Activated CD4-positive, CD25-positive, alpha-beta regulatory T cell (primary cell): ENCODE results near the gene IFITM2.
"Not testable (repeated sequence)": the region's sequence is repeated elsewhere in the genome, so short reads cannot be mapped to it uniquely, and the experiment has no call there.

ENCODE experiments used
- DNase-seq, 4 experiments: peaks; one replicate each; lab custom pipeline; 2025; lab: John Stamatoyannopoulos, UW

Gene IFITM2

GRCh38 chr11:308740-309665 lies 1.4 kb downstream of the IFITM2 start:
- not testable (repeated sequence) for DNase-seq

DNA sequence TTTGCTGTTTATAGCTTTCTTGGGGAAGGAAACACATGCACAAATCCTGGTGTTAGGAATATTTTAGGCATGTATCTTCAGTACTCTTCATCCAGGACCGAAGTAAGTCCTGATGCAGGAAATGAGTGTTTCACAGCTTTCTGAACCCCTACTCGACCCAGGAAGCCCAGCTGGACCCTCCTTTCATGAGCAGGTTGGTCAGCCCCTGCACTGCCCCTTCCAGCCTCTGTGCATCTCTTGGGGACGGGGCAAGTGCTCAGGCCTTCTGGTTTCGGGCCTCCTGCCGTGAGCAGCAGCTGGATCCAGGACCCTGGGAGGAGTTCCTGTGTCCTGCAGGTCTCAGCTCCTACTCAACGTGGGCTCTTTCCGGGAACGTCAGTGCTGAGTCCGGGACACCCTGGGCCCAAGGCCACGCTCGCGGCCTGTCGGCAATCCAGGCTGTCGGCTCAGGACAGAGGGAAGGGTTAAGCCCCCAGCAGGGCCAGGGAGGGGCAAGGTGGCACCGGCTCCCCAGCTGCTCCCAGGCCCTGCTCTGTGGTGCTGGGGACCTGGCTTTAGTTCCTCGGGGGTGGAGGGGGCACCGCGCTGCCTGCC lies 2.5 kb downstream of the IFITM2 start:
- not testable (repeated sequence) for DNase-seq

DNA sequence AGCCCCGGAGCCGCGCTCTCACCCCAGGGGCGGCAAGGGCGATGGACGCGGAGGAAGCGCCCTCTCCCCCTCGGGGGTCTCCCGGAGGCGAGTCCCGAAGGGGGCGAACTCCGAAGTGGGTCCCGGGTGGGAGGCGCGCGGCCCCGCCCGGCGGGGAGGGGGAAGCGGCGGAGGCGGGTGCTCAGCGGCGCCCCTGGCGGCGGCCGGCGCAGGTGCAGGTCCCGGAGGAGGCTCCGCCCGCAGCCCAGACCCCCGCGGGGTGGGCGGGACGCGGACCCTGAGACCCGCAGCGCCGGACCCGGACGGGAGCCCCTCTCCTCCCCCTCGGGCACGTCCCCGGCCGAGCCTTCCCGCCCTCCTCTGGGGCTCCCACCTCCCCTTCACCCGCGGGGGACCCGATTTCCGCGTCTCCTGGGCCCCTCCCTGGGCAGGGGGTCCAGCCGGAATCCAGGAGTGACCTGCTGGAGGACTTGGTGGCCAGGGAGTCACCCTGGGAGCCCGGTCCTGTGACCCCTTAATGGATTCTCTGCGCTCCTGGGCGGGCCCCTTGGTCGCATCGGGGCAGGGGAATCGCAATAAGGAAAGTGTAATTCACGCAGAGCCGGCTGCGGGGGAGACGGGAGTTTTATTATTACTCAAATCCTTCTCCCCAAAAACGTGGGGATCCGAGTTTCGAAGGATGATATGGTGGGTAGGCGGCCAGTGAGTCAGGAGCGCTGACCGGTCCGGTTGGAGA lies 3.6 kb downstream of the IFITM2 start:
- not testable (repeated sequence) for DNase-seq

GRCh38 chr11:312092-312816 lies 4.6 kb downstream of the IFITM2 start:
- DNase-seq = no peak

GRCh38 chr11:313304-313786 lies 5.7 kb downstream of the IFITM2 start:
- no peak for DNase-seq

GRCh38 chr11:313787-314553 lies 6.4 kb downstream of the IFITM2 start, which contains the start of gene IFITM1:
Gene IFITM1, plus strand, starts transcription at chr11:314040. Its CDS starts 131 bp downstream, at chr11:314171.
- DNase-seq = peak in 2 of 4 experiments; percentile 55 to 57

- not testable (repeated sequence) for DNase-seq
These were observed 6.9 kb downstream of the IFITM2 start for GRCh38 chr11:314554-314875.

DNA sequence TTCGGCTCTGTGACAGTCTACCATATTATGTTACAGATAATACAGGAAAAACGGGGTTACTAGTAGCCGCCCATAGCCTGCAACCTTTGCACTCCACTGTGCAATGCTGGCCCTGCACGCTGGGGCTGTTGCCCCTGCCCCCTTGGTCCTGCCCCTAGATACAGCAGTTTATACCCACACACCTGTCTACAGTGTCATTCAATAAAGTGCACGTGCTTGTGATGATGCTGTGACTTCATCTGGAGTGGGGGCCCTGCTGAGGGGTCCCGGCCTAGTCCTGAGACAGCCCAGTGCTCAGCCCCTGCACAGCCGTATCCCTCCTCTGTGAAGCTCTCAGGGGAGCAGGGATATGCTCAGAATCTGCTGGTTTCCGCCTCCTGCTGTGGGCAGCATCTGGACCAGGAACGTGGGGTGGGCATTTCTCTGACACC lies 7.5 kb downstream of the IFITM2 start:
- no peak for DNase-seq

DNA sequence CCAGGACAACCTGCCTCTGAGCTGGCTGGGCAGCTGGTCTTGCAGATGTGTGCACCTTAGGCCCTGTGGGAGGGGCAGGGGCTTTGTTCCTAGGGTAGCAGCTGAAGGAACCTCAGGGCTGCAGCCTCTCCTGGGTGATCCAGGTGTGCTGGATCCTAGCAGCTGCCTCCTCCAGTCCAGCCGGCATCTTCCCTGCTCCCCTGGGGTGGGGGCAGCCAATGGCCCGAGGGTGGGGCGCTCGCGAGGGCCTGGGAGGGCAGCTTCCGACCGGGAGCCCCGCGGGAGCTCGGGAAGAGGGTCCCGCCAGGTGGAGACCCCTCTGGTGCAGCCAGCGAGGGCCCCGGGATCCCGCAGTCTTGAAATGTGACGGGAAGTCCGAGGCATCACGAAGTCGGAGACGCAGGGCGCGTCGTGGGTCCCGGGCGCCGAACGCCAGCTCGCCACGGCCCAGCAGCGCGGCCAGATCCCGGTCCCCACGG lies 7.9 kb downstream of the IFITM2 start:
- no peak for DNase-seq

DNA sequence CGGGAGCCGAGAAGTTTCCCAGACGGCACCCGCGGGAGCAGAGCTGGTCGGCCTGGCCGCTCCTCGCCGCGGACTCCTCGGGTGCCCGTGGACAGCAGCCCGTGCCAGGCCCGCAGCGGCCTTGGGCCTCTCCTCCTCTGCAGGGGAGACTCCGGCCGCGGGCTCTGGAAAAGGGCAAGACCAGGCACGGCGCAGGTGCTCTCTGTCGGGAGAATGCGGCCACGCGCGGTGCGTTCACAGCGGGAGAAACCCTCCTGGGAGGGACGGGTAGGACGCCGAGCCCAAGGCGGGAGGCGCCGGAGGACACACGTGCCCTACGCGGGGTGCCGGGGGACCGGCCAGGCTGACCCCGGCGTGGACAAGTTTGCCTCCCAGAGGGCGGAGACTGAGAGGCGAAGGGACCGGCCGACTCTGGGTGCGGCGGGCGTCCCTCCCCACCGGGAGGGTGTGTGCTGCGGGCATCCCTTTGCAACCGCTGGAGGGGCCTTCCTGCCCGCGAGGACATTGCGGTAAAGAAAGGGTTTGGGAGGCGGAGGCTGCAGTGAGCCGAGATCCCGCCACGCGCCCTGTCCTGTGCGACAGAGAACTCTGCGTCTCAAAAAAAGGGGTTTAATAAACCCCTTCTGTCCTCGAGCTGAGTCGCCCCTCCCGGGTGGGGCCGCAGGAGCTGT lies 8.6 kb downstream of the IFITM2 start:
- DNase-seq = no peak

DNA sequence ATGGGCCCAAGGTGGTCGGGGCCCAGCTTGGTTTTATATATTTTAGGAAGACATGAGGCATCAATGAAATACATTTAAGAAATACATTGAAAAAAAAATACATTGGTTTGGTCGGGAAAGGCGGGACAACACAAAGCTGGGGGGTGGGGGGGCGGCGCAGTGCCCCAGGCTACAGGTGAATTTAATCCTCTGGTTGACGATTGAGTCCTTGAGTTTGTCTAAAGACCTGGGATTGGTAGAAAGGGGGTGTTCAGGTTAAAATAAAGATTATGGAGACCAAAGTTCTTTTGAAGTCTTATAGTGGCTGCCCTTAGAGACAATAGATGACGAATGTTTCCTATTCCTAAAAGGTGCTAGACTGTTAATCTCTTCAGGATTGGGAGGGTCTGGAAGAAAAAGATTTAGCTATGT lies 9.3 kb downstream of the IFITM2 start:
- no peak for DNase-seq

DNA sequence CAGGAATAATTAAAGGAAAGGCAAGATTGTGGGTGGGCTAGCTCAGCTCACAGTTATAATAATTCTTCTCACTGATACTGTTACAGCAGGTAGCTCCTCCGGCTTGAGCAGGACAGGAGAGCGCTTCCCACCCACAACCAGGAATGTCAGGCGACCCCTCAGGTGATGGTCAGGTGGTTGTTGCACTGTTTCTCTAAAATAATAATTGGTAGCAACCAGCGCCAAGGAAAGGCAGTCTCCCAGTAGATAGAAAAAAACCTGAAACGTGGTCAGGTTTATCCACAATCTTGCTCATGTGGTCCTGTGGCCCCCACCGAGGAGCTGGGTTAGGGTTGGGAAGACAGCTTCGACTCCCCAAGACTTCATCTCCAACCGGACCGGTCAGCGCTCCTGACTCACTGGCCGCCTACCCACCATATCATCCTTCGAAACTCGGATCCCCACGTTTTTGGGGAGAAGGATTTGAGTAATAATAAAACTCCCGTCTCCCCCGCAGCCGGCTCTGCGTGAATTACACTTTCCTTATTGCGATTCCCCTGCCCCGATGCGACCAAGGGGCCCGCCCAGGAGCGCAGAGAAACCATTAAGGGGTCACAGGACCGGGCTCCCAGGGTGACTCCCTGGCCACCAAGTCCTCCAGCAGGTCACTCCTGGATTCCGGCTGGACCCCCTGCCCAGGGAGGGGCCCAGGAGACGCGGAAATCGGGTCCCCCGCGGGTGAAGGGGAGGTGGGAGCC lies 10.2 kb downstream of the IFITM2 start:
- DNase-seq = not testable (repeated sequence)

- DNase-seq = not testable (repeated sequence)
These were observed 10.9 kb downstream of the IFITM2 start for GRCh38 chr11:318405-319120.

DNA sequence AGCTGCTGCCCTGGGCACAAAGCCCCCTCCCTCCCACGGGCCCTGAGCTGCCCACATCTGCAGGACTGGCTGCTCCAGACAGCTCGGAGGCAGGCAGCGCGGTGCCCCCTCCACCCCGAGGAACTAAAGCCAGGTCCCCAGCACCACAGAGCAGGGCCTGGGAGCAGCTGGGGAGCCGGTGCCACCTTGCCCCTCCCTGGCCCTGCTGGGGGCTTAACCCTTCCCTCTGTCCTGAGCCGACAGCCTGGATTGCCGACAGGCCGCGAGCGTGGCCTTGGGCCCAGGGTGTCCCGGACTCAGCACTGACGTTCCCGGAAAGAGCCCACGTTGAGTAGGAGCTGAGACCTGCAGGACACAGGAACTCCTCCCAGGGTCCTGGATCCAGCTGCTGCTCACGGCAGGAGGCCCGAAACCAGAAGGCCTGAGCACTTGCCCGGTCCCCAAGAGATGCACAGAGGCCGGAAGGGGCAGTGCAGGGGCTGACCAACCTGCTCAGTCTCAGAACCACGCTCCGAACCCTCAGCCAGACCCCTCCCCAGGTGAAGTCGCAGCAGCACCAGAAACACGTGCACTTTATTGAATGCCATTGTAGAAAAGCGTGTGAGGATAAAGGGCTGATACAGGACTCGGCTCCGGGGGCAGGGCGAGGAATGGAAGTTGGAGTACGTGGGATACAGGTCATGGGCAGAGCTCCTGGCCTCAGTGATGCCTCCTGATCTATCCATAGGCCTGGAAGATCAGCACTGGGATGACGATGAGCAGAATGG lies 11.7 kb downstream of the IFITM2 start:
- not testable (repeated sequence) for DNase-seq

- DNase-seq = not testable (repeated sequence)
These were observed 12.3 kb downstream of the IFITM2 start for GRCh38 chr11:319888-320273.

- DNase-seq = no peak
These were observed 16.5 kb downstream of the IFITM2 start for GRCh38 chr11:324156-324555.

DNA sequence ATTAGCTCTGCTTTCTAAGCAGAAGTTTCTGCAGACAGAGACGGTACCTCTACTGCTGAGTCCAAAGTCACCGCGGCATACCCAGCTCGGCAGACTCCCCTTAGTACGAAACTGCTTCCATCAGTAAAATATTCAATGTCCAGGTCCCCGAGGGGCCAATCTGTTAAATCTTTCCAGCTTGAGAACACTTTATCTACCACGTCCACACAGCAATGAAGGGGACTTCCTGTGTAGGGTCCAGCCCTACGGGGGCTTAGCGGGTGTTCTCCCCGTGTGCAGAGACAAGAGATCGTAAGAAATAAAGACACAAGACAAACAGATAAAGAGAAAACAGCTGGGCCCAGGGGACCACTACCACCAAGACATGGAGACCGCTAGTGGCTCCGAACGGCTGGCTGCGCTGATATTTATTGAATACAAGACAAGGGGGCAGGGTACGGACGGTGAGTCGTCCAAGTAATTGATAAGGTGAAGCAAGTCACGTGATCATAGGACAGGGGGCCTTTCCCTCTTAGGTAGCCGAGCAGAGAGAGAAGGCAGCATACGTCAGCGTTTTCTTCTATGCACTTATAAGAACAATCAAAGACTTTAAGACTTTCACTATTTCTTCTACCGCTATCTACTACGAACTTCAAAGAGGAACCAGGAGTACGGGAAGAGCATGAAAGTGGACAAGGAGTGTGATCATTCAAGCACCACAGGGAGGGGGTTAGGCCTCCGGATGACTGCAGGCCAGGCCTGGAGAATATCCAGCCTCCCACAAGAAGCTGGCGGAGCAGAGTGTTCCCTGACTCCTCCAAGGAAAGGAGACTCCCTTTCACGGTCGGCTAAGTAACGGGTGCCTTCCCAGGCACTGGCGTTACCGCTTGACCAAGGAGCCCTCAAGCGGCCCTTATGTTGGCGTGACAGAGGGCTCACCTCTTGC lies 17.2 kb downstream of the IFITM2 start:
- DNase-seq = not testable (repeated sequence)
